ENCODE results near the gene MAN1C1. TPM values are rescaled to one million over a fixed set of nuclear protein-coding genes. Genes with fewer than 3 reads are reported as not detected.

Gene MAN1C1
- total and polyA plus RNA-seq, 7 donors, result 1.8 to 6.7 (median 2.0) TPM

DNA sequence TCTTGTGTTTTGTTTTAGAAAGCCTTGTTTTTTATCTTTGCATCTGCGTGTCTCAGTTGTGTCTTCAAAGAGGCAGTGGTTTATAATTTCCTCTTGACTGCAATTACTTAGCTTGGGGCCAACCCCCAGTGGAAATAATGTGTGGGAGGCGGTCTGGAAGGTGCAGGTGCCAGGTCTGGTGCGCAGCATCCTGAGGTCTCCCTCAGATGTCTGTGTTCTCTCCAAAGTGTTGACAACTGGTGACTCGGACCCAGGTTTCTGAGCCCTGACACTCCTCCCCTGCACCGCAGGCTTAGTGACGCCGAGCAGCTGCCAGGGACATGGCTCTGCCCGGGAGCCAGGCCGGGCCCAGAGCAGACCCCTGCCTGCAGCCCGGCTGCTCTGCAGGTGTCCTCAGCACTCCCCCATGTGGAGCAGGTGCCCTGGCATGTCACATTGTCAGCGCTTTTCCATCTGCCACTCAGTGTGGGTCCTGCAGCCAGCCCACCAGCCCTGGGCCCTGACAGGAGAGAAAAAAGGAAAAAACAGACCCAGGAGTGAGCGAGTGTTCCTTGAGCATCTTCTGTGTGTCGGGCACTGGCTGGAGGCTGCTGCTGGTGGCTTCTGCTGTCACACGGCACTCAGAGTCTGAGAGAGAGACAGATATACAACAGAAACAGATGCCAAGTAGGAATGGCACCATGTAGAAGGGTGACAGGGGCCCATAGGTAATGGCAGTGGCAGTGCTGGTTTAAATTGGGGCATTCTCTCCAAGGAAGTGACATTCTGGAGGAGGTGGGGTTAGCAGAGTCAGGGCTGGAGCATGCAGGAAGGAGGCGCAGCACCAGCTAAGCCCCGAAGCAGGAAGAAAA is 158.6 kb downstream of the MAN1C1 start:
- 57 to 75% (median 64%) methylated on average over 16 of the region's 16 CpGs for WGBS, 3 donors
- peak in 1 of 4 donors; percentile 13 for ATAC-seq
- H3K27me3 ChIP-seq (ENCODE audit: insufficient read depth in 3 of 3, low read length in 2 of 3), result no peaks in the 10 kb centered on the region
- no peak for DNase-seq
- TF ChIP-seq, protein P1, sequence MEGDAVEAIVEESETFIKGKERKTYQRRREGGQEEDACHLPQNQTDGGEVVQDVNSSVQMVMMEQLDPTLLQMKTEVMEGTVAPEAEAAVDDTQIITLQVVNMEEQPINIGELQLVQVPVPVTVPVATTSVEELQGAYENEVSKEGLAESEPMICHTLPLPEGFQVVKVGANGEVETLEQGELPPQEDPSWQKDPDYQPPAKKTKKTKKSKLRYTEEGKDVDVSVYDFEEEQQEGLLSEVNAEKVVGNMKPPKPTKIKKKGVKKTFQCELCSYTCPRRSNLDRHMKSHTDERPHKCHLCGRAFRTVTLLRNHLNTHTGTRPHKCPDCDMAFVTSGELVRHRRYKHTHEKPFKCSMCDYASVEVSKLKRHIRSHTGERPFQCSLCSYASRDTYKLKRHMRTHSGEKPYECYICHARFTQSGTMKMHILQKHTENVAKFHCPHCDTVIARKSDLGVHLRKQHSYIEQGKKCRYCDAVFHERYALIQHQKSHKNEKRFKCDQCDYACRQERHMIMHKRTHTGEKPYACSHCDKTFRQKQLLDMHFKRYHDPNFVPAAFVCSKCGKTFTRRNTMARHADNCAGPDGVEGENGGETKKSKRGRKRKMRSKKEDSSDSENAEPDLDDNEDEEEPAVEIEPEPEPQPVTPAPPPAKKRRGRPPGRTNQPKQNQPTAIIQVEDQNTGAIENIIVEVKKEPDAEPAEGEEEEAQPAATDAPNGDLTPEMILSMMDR (IDR thresholded peaks at IDR 0.05), result no peak
- H3K9me3 ChIP-seq, result no peaks in the 10 kb centered on the region
- intact Hi-C loops (cut with DNase I), result no loop called here
- H3K4me3 ChIP-seq, result no peak overlapping the region
- H3K4me1 ChIP-seq, result peaks cover 19% of the 10 kb centered on the region
- no peaks in the 10 kb centered on the region for H3K36me3 ChIP-seq (ENCODE audit: insufficient read depth in 1 of 2, low read depth in 1 of 2)
- no peak overlapping the region for H3K27ac ChIP-seq

- intact Hi-C loops (cut with DNase I), result no loop called here
- no peak for DNase-seq
- no peak for ATAC-seq
- peaks cover 0 to 7% of the 10 kb centered on the region in 2 donors for H3K36me3 ChIP-seq (ENCODE audit: insufficient read depth in 1 of 2, low read depth in 1 of 2)
- H3K27me3 ChIP-seq (ENCODE audit: insufficient read depth in 3 of 3, low read length in 2 of 3), result no peaks in the 10 kb centered on the region
- no peak overlapping the region for H3K27ac ChIP-seq
- no peaks in the 10 kb centered on the region for H3K9me3 ChIP-seq
- no peak overlapping the region for H3K4me3 ChIP-seq
- TF ChIP-seq, protein P1 (IDR thresholded peaks at IDR 0.05), result no peak
- 89 to 96% (median 93%) methylated on average over 8 of the region's 8 CpGs for WGBS, 3 donors
- H3K4me1 ChIP-seq, result peaks cover 7% of the 10 kb centered on the region
Measured at GRCh38 chr1:25779388-25779787, 162.8 kb downstream of the MAN1C1 start.

GRCh38 chr1:25779894-25780293 is 163.3 kb downstream of the MAN1C1 start:
- ATAC-seq, result no peak
- no peak overlapping the region for H3K27ac ChIP-seq
- H3K4me3 ChIP-seq, result no peak overlapping the region
- peaks cover 12% of the 10 kb centered on the region for H3K4me1 ChIP-seq
- no peaks in the 10 kb centered on the region for H3K27me3 ChIP-seq (ENCODE audit: insufficient read depth in 3 of 3, low read length in 2 of 3)
- DNase-seq, result no peak
- intact Hi-C loops (cut with DNase I), result no loop called here
- H3K9me3 ChIP-seq, result no peaks in the 10 kb centered on the region
- H3K36me3 ChIP-seq (ENCODE audit: insufficient read depth in 1 of 2, low read depth in 1 of 2), result peaks cover 0 to 7% of the 10 kb centered on the region in 2 donors
- 95 to 96% (median 95%) methylated on average over 4 of the region's 4 CpGs for WGBS, 3 donors
- TF ChIP-seq, protein P1 (IDR thresholded peaks at IDR 0.05), result no peak

DNA sequence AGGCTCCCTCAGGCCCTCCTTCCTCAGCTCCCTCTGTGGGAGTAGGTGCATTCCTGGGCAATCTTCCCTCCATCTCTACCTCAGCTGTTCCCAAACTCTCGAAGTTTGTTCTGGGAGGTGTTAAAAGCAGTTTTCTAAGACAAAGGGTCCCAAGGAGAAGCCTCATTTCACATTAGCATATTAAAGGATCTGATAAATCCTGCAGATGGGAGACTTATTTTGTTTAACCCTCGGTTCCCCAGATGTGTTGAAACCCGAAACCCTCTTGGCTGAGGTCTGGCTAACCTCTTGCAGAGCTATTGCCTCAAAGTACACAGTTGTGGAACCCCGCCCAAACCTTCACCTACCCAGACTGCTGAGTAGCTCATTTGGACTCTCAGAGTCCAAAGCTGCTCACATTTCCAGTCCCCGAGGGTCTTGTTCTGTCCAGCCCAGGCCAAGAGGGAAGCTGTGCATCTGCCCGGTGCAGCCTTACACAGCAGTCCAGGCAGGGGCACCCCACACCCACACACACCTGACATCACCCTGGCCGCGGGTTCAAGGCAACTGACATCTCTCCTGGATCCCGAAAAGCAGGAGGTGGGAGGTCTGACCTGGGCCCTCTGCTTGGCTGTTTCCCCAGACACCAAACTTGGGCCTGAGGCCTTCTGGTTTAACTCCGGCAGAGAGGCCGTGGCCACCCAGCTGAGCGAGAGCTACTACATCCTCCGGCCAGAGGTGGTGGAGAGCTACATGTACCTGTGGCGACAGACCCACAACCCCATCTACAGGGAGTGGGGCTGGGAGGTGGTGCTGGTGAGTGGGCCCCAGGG is 163.9 kb downstream of the MAN1C1 start:
- H3K27ac ChIP-seq, result no peak overlapping the region
- peaks cover 19% of the 10 kb centered on the region for H3K4me1 ChIP-seq
- H3K36me3 ChIP-seq (ENCODE audit: insufficient read depth in 1 of 2, low read depth in 1 of 2), result peaks cover 0 to 7% of the 10 kb centered on the region in 2 donors
- TF ChIP-seq, protein P1 (IDR thresholded peaks at IDR 0.05), result no peak
- DNase-seq (no peak), ATAC-seq (no peak)
- H3K4me3 ChIP-seq, result no peak overlapping the region
- H3K9me3 ChIP-seq, result no peaks in the 10 kb centered on the region
- 78 to 85% (median 81%) methylated on average over 14 of the region's 14 CpGs for WGBS, 3 donors
- H3K27me3 ChIP-seq (ENCODE audit: insufficient read depth in 3 of 3, low read length in 2 of 3), result no peaks in the 10 kb centered on the region
- intact Hi-C loops (cut with DNase I), result no loop called here

All from psoas muscle (tissue), 8 donors.